HEK293 (cell line): ENCODE results near the gene IGFBP4.

ENCODE experiments used
- SP2 ChIP-seq: fragments of 450-650 bp; formaldehyde crosslinking; IDR thresholded peaks from 2 replicates; pipeline ENCODE4 v1.5.1; 2016; ENCODE audit warnings: missing biosample characterization, missing genetic modification characterization
- YY1 ChIP-seq: fragments of 450-650 bp; formaldehyde crosslinking; IDR thresholded peaks from 2 replicates; pipeline ENCODE4 v1.5.1; 2018; ENCODE audit warnings: missing biosample characterization, missing genetic modification characterization
- ZBTB10 ChIP-seq: fragments of 450-650 bp; formaldehyde crosslinking; IDR thresholded peaks from 2 replicates; pipeline ENCODE4 v1.5.1; 2016; ENCODE audit warnings: missing biosample characterization, missing genetic modification characterization
- ZBTB49 ChIP-seq: fragments of 450-650 bp; formaldehyde crosslinking; IDR thresholded peaks from 2 replicates; pipeline ENCODE4 v1.5.1; 2016; ENCODE audit warnings: missing biosample characterization, missing genetic modification characterization, low read depth
- ZFP3 ChIP-seq: fragments of 450-650 bp; formaldehyde crosslinking; IDR thresholded peaks from 2 replicates; pipeline ENCODE4 v1.5.1; 2016; ENCODE audit warnings: low read depth, missing biosample characterization, missing genetic modification characterization
- ZNF112 ChIP-seq: fragments of 450-650 bp; formaldehyde crosslinking; IDR thresholded peaks from 2 replicates; pipeline ENCODE4 v1.5.0; 2017; ENCODE audit warnings: missing biosample characterization, missing genetic modification characterization
- ZNF133 ChIP-seq: fragments of 450-650 bp; formaldehyde crosslinking; IDR thresholded peaks from 2 replicates; pipeline ENCODE4 v1.5.1; 2016; ENCODE audit warnings: missing biosample characterization, missing genetic modification characterization
- ZNF174 ChIP-seq: fragments of 450-650 bp; formaldehyde crosslinking; IDR thresholded peaks from 2 replicates; pipeline ENCODE4 v1.5.0; 2017; ENCODE audit warnings: missing biosample characterization, mild to moderate bottlenecking, missing genetic modification characterization
- ZNF18 ChIP-seq: fragments of 450-650 bp; formaldehyde crosslinking; IDR thresholded peaks from 2 replicates; pipeline ENCODE4 v1.5.1; 2016; ENCODE audit warnings: missing biosample characterization, missing genetic modification characterization
- ZNF324 ChIP-seq: fragments of 450-650 bp; formaldehyde crosslinking; IDR thresholded peaks from 2 replicates; pipeline ENCODE4 v1.5.1; 2016; ENCODE audit warnings: missing biosample characterization, missing genetic modification characterization
- ZNF561 ChIP-seq: fragments of 450-650 bp; IDR thresholded peaks from 2 replicates; pipeline ENCODE4 v1.5.1; 2018; ENCODE audit warnings: missing biosample characterization, missing genetic modification characterization, borderline replicate concordance
- TF ChIP-seq, protein P1 (sequence below): fragments of 450-650 bp; formaldehyde crosslinking; IDR thresholded peaks from 2 replicates; pipeline ENCODE4 v1.5.1; 2016; ENCODE audit warnings: missing biosample characterization, missing genetic modification characterization
- TF ChIP-seq, protein P2 (sequence below): fragments of 450-650 bp; formaldehyde crosslinking; IDR thresholded peaks from 2 replicates; pipeline ENCODE4 v1.5.1; 2016; ENCODE audit warnings: missing biosample characterization, missing genetic modification characterization

- TF ChIP-seq ZNF18 (tag by site-specific recombination): no peak
- no peak for TF ChIP-seq ZNF174
- no peak for TF ChIP-seq SP2 (tag by site-specific recombination)
- TF ChIP-seq ZNF133 (tag by site-specific recombination): no peak
- TF ChIP-seq, protein P1, sequence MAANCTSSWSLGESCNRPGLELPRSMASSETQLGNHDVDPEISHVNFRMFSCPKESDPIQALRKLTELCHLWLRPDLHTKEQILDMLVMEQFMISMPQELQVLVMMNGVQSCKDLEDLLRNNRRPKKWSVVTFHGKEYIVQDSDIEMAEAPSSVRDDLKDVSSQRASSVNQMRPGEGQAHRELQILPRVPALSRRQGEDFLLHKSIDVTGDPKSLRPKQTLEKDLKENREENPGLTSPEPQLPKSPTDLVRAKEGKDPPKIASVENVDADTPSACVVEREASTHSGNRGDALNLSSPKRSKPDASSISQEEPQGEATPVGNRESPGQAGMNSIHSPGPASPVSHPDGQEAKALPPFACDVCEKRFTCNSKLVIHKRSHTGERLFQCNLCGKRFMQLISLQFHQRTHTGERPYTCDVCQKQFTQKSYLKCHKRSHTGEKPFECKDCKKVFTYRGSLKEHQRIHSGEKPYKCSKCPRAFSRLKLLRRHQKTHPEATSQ (tag by site-specific recombination): no peak
- TF ChIP-seq, protein P2, sequence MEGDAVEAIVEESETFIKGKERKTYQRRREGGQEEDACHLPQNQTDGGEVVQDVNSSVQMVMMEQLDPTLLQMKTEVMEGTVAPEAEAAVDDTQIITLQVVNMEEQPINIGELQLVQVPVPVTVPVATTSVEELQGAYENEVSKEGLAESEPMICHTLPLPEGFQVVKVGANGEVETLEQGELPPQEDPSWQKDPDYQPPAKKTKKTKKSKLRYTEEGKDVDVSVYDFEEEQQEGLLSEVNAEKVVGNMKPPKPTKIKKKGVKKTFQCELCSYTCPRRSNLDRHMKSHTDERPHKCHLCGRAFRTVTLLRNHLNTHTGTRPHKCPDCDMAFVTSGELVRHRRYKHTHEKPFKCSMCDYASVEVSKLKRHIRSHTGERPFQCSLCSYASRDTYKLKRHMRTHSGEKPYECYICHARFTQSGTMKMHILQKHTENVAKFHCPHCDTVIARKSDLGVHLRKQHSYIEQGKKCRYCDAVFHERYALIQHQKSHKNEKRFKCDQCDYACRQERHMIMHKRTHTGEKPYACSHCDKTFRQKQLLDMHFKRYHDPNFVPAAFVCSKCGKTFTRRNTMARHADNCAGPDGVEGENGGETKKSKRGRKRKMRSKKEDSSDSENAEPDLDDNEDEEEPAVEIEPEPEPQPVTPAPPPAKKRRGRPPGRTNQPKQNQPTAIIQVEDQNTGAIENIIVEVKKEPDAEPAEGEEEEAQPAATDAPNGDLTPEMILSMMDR (tag by site-specific recombination): no peak
- TF ChIP-seq ZFP3: no peak
- TF ChIP-seq ZBTB10 (tag by site-specific recombination): no peak
- TF ChIP-seq ZNF561 (tag by site-specific recombination): no peak
- TF ChIP-seq ZNF112 (tag by site-specific recombination): no peak
- TF ChIP-seq ZBTB49: no peak
- no peak for TF ChIP-seq ZNF324 (tag by site-specific recombination)
- TF ChIP-seq YY1 (tag by site-specific recombination): no peak
These were observed 24.1 kb downstream of the IGFBP4 start for GRCh38 chr17:40467281-40467867.
